ENCODE measurements around the gene DOP1B.
"Not testable (repeated sequence)": the region's sequence is repeated elsewhere in the genome, so short reads cannot be mapped to it uniquely, and the experiment has no call there.

DOP1B gene

DNA sequence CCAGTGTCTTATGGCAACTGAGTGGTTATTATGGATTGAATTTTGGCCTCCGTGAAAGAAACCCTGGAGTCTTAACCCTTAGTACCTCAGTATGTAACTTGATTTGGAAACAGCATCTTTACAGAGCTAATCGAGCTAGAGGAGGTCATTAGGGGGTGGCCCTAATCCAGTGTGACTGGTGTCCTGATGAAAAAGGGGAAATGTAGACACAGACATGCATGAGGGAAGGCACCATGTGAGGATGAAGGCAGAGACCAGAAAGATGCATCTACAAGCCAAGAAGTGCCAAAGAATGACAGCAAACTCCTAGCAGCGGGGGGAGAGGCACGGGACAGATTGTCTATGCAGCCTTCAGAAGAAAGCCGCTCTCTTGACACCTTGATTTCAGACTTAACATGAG, 14.7 kb downstream of the DOP1B start:
- DNase-seq (ENCODE audit: low read depth), result no peak

DNA sequence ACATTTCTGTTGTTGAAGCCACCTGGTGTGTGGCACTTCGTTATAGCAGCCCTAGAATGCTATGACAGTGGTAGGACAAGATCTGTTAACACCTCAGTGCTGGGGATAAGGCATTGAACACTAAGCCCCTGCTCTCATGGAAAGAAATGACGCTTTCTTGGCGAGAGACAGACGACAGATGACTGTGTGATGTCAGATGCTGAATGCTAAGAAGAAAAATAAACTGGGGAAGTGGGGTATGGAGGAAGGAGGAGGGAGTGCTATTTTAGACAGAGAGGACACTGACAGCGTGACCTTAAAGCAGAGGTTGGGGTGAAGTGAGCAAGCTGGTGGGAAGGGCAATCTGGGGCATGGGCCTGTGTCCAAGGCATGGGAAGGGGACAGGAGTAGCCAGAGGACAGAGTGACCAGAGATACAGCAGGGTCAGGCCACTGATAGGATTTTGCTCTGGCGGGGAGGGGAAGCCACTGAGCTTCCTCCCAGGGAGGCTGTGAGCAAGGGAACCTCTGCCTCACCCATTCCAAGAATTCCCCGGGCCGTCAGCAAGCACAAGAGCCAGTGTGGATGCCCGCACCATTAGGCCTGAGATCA, 15.2 kb downstream of the DOP1B start:
- no peak for DNase-seq (ENCODE audit: low read depth)

DNA sequence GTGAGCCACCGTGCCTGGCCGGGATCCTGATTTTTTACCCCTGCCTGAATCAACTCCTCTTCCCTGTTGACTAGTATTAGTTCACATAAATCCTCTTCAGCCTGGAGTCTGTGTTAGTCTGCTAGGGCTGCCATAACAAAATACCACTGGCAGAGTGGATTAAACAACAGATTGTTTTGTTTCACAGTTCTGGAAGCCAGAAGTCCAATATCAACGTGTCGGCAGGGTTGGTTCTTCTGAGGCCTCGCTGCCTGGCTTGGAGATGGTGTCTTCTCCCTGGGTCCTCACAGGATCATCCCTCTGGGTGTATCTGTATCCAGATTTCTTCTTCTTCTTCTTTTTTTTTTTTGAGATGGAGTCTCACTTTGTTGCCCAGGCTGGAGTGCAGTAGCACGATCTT, 18.2 kb downstream of the DOP1B start:
- DNase-seq (ENCODE audit: low read depth), result no peak

DNA sequence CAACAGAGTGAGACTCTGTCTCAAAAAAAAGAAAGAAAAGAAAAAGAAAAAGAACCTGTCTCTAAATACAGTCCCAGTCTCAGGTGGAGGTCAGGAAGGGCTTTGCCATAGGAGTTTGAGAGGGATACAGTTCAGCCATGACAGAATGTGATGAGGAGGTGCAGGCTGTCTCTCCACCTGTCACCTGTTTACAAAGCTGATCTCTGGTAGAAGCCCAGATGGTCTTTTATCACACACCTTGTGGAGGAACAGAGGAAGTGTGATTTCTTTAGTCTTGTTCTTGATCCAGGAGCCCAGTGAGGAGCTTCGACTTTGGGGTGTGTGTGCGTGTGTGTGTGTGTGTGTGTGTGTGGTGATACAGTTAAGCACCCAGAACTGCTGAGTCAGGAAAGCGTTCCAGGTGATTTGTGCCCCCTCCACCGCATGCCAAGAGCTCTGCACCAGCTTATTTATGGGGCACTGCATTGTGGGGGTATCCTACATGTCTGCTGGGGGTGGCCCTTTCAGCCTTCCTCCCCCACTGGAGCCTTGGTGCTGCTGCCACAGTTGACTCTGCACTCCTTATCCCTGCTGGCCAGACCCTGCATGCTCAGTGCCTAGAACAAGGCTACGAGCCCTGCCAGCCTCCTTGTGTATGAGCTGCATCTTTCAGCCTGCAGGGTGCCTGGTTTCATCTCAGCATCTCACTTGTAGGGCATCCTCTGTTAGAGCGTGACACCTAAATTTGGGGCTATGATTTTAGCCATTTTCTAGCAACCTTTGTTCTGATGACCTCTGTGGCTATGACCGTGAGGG, 19.3 kb downstream of the DOP1B start:
- no peak for DNase-seq (ENCODE audit: low read depth)

DNA sequence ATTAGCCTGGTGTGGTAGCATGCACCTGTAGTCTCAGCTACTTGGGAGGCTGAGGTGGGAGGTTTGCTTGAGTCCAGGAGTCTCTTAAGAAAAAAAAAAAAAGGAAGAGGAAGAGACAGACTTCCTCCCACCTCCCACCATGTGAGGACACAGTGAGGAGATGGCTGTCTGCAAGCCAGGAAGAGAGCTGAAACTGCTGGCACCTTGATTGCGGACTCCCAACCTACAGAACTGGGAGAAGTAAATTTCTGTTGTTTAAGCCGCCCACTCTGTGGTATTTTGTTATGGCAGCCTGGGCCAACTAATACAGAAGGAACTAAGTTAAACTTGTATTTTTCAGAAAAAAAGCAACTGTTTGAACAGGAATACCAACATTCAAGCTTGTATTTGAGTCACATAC, 21.7 kb downstream of the DOP1B start:
- no peak for DNase-seq (ENCODE audit: low read depth)

DNA sequence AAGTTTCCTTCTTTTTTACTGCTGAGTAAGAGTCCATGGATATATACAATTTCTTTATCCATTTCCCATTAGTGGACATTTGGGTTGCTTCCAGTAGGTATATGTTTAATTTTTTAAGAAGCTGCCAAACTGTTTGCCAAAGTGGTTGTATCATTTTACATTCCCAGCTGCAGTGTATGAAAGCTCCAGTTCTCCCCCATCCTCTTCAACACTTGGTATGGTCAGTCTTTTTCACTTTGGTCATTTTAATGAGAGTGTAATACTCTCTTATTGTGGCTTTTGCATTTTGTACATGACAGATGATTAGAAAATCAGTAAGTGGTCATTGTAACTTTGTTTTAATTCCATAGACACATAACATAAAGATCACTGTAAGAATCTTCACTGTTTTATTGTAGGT, 22.5 kb downstream of the DOP1B start:
- no peak for DNase-seq (ENCODE audit: low read depth)

DNA sequence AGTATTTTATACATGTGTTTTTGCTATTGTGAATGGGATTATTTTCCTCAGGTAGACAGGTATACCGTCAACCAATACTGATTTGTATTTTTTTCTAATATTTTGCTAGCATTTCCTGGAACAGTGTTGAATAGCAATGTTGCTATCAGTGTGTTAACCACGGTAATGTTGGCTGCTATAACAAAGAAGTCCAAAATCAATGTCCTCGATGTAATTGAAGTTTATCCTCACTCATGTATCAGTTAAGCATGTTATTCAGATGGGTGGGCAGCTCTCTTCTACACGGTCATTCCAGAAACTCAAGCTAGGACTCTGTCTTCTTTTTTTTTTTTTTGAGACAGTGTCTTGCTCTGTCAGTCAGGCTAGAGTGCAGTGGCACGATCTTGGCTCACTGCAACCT, 24.3 kb downstream of the DOP1B start:
- no peak for DNase-seq (ENCODE audit: low read depth)

DNA sequence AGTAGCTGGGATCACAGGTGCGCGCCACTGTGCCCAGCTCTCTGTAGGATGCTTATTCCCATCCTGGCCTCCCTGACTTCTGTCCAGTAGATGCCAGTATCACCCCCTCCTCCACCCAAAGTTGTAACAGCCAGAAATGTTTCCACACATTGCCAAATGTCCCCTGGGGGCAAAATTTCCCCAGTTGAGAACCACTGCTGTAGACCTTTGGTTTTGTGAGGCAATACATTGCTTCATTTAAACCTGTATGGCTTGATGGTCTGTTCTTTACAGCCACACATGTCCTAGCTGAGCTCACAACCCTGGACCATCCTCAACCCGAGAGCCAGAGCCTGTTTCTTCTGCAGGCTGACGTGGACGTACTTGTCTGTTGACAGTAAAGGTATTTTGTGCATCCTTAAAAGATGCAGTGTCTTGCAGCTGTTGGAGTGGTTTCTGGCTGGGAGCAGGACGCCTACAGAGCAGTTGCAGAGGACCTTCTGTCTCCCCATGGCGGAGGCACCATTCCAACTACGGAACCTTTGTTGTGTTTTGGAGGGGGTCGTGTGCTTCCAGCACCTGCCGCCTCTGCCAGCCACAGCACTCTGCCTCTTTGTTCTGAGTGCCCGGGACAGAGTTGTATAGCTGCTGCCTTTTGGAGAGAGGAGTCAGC, 26.6 kb downstream of the DOP1B start:
- no peak for DNase-seq (ENCODE audit: low read depth)

DNA sequence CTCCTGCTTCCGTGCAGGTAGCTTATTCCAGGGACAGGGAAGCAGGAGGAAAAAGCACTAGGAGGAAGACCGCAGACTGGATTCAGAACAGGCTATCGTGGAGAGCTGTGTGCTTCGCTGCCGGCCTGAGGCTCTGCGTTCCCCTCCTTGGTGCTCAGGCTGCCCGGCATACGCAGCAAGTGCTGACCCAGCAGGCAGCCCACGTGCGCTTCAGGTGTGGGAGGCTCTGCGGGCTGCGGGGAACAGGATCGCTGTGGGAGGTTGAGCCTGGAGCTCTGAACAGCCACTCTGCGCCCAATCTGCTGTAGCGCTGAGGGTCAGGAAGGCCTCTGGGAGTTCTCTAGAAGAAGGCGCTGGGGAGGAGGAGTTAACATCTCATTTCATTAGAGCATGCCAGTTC, 27.9 kb downstream of the DOP1B start:
- DNase-seq (ENCODE audit: low read depth), result no peak

DNA sequence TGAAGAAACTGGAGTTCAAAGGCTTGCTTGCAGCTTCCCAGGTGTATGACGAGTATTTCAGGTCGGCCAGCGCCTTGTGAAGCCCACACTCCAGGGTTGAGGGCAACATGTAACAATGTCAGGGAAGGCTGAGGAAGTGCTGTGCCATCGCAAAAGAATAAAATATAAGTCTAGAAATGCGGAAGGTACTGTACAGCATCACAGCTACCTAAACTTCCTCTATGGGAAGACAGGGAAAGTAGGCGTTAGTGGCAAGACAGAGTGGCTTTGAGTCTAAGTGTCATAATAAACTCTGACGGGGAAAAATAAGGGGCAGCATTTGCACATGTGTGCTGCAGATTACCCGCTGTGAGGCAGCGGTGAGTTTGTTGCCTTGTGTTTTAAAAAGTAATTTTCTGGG, 28.9 kb downstream of the DOP1B start:
- DNase-seq (ENCODE audit: low read depth), result no peak

DNA sequence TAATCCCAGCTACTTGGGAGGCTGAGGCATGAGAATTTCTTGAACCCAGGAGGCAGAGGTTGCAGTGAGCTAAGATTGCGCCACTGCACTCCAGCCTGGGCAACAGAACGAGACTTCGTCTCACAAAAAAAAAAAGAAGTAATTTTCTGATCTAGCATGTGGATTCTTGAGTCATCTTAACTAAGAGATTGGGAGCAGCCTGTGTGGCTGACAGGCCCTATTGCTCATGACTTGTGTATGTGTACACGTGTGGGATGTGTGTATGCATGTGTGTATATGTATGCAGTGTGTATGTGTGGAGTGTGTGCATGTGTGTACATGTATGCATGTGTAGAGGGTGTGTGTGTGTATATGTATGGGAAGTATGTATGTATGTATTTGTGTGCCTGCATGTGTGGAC, 29.5 kb downstream of the DOP1B start:
- no peak for DNase-seq (ENCODE audit: low read depth)

DNA sequence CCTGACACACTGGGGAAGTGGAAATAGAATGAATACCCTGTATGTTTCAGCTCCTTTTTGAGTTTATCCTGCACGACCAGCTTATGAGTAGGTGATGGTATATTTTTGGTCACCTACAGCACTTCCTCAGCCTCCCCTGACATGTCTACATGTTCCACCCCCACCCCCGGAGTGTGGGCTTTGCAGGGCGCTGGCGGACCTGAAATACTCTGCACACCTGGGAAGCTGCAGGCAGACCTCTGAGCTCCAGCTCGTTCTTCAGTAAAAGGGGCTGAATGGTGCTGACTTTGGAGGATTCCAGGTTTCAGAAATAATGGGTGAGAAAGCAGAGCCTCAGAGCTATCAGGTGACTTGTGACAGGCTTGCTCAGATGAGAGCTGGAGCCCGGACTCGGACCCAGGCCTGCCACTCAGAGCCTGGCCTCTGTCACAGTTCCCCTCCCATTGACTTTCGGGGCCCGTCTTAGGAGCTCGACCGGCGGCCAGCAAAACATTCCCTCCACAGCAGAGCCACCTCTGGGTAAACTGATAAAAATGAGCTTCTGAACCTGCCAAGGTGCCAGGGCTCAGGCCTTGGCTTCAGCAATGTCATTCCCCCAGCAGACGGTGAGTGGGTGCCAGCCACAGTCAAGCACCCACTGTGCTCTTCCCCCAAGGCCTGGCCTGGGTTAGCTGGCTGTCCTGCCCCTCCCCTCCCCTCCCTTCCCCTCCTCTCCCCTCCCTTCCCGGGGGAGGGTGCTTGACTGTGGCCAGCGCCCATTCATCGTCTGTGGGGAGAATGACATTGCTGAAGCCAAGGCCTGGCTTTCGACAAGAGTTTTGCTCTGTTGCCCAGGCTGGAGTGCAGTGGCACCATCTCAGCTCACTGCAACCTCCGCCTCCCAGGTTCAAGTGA, 30.1 kb downstream of the DOP1B start:
- no peak for DNase-seq (ENCODE audit: low read depth)

DNA sequence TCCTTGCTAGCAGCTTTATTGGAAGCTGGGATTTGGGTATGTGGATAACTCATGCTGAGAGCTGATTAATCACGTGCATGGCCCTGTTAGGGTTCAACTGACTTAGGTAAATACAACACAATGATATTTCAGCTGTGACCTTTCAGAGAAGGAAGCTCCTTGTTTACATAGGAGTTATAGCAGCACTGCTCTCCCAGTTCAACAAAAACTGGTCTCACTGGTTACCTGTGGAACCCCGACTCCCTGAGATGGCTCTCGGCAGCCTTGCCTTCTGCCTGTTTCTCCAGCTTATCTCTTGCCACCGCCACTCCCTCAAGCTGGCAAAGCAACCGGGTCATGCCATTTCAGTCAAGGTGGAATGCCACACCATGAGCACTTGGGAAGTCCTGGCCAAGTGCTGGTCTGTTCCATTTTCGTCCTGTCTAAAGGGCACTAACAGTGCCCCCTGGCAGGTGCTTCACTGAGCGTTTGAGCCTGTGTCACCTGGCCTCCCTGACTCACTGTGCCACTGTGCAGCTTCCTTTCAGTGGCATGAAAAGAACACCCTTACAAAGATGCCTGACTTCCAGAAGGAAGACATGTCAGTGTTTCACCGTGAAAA, 31.6 kb downstream of the DOP1B start:
- DNase-seq (ENCODE audit: low read depth), result no peak

DNA sequence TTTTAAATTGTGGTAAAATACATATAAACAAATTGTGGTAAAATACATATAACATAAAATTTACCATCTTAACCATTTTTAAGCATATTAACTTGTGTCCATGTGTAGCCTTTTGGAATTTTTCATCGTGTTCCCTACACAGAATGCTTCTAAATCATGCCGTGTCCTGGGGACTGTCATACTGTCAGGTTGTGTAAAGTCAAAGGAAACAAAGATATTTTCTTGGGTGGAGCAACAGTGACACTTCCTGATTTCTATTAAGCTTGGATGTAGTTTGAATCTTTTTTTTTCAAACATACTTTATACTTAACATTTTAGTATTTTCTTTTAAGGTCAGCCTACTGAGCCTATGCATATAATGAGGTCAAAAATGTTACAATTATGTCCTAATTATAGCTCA, 32.3 kb downstream of the DOP1B start:
- DNase-seq (ENCODE audit: low read depth), result no peak

DNA sequence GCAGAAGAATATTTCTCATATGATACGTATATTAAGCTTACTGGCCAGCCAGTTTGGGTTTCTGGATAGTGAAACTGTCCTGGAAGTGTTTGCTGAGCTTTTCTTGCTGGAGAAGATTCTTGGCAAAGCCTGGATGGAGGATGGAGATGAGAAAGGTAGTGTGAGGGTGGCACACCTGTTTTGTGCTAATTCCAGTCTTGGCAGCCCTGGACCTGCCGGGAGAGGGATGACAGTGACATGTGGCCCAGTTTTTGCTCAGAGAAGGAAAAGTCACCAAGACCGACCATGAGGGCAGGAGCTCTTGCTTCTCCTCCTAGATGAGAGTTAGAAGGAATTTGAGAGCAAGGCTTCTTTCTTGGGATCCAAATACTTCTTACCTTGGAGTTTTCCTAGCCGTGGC, 34.1 kb downstream of the DOP1B start:
- DNase-seq (ENCODE audit: low read depth), result no peak

DNA sequence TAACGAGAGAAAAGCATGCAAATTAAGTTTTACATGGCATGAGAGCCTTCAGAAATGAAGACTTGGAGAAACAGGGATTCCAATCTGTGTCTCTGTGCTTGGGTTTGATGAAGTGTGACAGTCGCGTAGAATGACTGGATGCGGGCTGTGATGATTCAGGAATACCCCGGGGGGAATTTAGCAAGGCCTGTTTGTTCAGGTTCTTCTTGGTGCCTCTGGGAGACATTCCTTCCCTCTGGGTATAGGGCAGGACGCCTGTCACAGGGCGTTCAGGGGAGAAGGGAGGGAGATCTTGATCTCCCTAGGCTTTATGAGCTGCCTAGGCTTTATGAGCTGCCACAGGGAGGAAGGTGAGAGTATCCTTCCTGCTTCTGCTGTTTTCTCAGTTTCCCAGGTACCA, 36.6 kb downstream of the DOP1B start:
- DNase-seq (ENCODE audit: low read depth), result no peak

DNA sequence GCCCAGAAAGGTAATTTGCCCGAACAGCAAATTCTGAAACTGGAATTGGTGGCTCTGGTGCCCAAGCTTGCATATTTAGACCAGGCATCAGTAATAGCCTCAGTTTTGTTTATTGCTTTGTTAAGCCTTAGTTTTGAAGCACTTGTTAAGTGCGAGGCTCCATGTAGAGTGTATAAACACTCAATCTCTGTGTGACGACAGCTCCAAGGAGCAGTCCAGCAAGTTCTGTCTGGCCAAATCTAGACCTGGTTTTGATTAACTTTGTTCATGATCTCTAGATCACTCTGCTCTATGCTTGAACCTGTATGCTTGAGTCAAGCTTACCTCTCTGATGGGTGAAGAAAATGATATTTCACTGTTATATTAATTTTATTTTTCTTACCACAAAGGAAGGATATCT, 37.4 kb downstream of the DOP1B start:
- no peak for DNase-seq (ENCODE audit: low read depth)

DNA sequence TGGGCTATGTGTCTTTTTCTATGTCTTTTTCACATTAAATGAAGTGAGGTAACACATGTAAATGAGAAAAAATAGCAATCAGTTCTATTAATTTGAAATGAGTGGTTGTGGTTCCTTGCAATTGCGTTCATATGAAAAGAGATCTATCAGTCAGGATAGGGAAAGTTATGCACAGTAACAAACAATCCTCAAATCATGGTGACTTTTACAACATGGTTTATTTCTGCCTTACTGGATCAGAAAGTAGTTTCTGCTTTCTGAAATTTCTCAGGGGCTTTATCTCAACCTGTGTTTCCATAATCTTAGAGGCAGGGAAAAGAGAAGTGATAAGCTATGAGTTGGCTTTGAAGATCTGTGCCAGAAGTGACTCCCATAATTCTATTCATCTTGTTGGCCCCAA, 39.0 kb downstream of the DOP1B start:
- no peak for DNase-seq (ENCODE audit: low read depth)

DNA sequence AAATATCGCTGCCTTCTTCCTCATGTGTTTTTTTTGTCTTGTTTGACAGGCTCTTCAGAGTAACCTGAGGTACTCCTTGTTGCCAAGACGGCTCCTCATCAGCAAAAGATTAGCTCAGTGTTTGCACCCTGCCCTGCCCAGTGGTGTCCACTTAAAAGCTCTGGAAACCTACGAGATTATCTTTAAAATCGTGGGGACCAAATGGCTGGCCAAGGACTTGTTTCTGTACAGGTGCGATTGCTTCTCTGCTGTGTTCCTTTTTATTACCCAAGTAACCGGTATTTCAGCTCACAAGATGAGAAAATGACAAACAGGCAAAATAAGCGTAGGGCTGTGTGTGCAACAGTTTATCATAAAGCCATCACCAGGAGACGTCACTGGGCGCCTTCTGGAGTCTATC, 42.4 kb downstream of the DOP1B start:
- DNase-seq (ENCODE audit: low read depth), result no peak

DNA sequence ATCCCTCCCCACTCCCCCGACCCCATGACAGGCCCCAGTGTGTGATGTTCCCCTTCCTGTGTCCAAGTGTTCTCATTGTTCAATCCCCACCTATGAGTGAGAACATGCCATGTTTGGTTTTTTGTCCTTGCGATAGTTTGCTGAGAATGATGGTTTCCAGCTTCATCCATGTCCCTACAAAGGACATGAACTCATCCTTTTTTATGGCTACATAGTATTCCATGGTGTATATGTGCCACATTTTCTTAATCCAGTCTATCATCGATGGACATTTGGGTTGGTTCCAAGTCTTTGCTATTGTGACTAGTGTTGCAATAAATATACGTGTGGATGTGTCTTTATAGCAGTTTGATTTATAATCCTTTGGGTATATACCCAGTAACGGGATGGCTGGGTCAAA, 43.0 kb downstream of the DOP1B start:
- not testable (repeated sequence) for DNase-seq (ENCODE audit: low read depth)

DNA sequence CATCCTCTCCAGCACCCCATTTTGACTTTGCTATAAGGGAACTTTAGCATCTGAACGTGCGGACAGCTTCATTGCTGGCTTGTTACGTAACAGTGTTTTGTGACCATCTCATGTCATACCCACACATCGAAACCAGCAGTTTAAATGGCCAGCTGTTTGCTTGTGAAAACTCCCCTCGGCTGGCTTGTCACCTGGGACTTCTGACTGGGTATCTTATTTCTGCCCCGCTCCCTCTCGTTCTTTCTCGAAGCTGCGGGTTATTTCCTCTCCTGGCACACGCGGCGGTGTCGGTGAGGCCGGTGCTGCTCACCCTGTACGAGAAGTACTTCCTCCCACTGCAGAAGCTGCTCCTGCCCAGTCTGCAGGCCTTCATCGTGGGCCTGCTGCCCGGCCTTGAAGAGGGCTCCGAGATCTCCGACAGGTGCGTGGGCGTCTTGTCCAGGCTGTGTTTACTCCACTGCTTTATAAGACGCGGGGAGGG, 43.5 kb downstream of the DOP1B start:
- no peak for DNase-seq (ENCODE audit: low read depth)

All from T-helper 22 cell (primary cell).